OCI-LY7 (cell line): ENCODE measurements around the gene TCP1.

Experiments
- CTCF ChIP-seq: fragments of 200-600 bp; sonication (generic); conservative IDR thresholded peaks from 2 replicates; pipeline ENCODE4 v1.5.1; 2014; ENCODE audit warnings: mild to moderate bottlenecking, antibody characterized with exemption, low read length, moderate library complexity, mixed read lengths
- EZH2phosphoT487 ChIP-seq: fragments of 200-600 bp; sonication (generic); IDR thresholded peaks from 2 replicates; pipeline ENCODE4 v1.6.1; 2018; ENCODE audit warnings: low read depth, borderline replicate concordance, mild to moderate bottlenecking, mixed run types, antibody characterized with exemption, low read length, moderate library complexity, mixed read lengths

GRCh38 chr6:159730332-159730676, 59.1 kb downstream of the TCP1 start:
- TF ChIP-seq CTCF = no peak
- TF ChIP-seq EZH2phosphoT487 = no peak
